Neuronal stem cell (in vitro differentiated cells): Measurements from ENCODE around the gene TFRC.
A peak's percentile ranks its signal among the peaks of the same experiment; 100 is the strongest.

Experiments
- DNase-seq: peaks from one replicate; pipeline ENCODE4 v3.0.0-alpha.2; 2013; ENCODE audit warnings: low spot score
- H2AFZ ChIP-seq: one replicate; pipeline ENCODE4 v1.6.1; 2013; ENCODE audit warnings: mild to moderate bottlenecking, low read length, inconsistent platforms
- H2AK5ac ChIP-seq: 2 replicates; pipeline ENCODE4 v1.6.1; 2013; ENCODE audit warnings: low read depth, mild to moderate bottlenecking, inconsistent platforms, low read length, moderate library complexity, mixed read lengths
- H2BK120ac ChIP-seq: 2 replicates; pipeline ENCODE4 v1.6.1; 2013; ENCODE audit warnings: low read depth, mild to moderate bottlenecking, inconsistent platforms, low read length, moderate library complexity, mixed read lengths
- H2BK12ac ChIP-seq: one replicate; pipeline ENCODE4 v1.6.1; 2013; ENCODE audit warnings: low read length, inconsistent platforms
- H2BK15ac ChIP-seq: 2 replicates; pipeline ENCODE4 v1.6.1; 2013; ENCODE audit warnings: mild to moderate bottlenecking, low read length, inconsistent platforms, mixed read lengths
- H2BK5ac ChIP-seq: one replicate; pipeline ENCODE4 v1.6.1; 2013; ENCODE audit warnings: inconsistent platforms, mild to moderate bottlenecking, low read length, moderate library complexity
- H3K14ac ChIP-seq: one replicate; pipeline ENCODE4 v1.6.1; 2013; ENCODE audit warnings: low read length, inconsistent platforms
- H3K18ac ChIP-seq: 2 replicates; pipeline ENCODE4 v1.6.1; 2013; ENCODE audit warnings: low read length, inconsistent platforms
- H3K23ac ChIP-seq: 2 replicates; pipeline ENCODE4 v1.6.1; 2013; ENCODE audit warnings: low read depth, mild to moderate bottlenecking, mixed read lengths, low read length, inconsistent platforms; ENCODE audit not compliant: poor library complexity
- H3K27ac ChIP-seq: replicated peaks from 3 replicates; pipeline ENCODE4 v1.5.1; 2013; ENCODE audit warnings: low read length, inconsistent platforms
- H3K27me3 ChIP-seq, 3 experiments: 2 replicates each; pipeline ENCODE4 v1.6.1; 2013; ENCODE audit warnings: low read length in 3 of 3, mild to moderate bottlenecking in 2 of 3, inconsistent platforms in 1 of 3, low read depth in 1 of 3, mixed read lengths in 1 of 3, moderate library complexity in 1 of 3; ENCODE audit not compliant: control insufficient read depth in 3 of 3, insufficient read depth in 3 of 3
- H3K36me3 ChIP-seq, 2 donors: replicated peaks in 1 of 2; 2 replicates each; pipeline ENCODE4 v1.6.1; 2013; ENCODE audit warnings: low read length in 2 of 2; ENCODE audit not compliant: control insufficient read depth in 2 of 2, insufficient read depth in 2 of 2
- H3K4ac ChIP-seq: 2 replicates; pipeline ENCODE4 v1.6.1; 2013; ENCODE audit warnings: inconsistent platforms, mild to moderate bottlenecking, low read length, moderate library complexity
- H3K4me1 ChIP-seq, 2 donors: 1 replicate in 1 of 2; 2 replicates in 1 of 2; pipeline ENCODE4 v1.6.1; 2013; ENCODE audit warnings: low read length in 2 of 2, low read depth in 1 of 2; ENCODE audit not compliant: control insufficient read depth in 2 of 2, insufficient read depth in 1 of 2
- H3K4me2 ChIP-seq: one replicate; pipeline ENCODE4 v1.6.1; 2013; ENCODE audit warnings: mild to moderate bottlenecking, low read length, inconsistent platforms; ENCODE audit not compliant: insufficient read depth, poor library complexity, severe bottlenecking
- H3K4me3 ChIP-seq, 2 donors: 2 replicates each; pipeline ENCODE4 v1.5.1; 2013; ENCODE audit warnings: low read length in 2 of 2, mild to moderate bottlenecking in 2 of 2, inconsistent platforms in 1 of 2, moderate library complexity in 1 of 2
- H3K79me1 ChIP-seq: one replicate; pipeline ENCODE4 v1.6.1; 2013; ENCODE audit warnings: low read depth, mild to moderate bottlenecking, inconsistent platforms, low read length, moderate library complexity
- H3K9ac ChIP-seq: one replicate; pipeline ENCODE4 v1.6.1; 2013; ENCODE audit warnings: mild to moderate bottlenecking, low read depth, low read length, inconsistent platforms; ENCODE audit not compliant: poor library complexity
- H3K9me3 ChIP-seq, 2 donors: replicated peaks in 1 of 2; 2 replicates each; pipeline versions ENCODE3 to v1.6.1; 2013; ENCODE audit warnings: low read length in 2 of 2, mild to moderate bottlenecking in 2 of 2, inconsistent platforms in 1 of 2, low read depth in 1 of 2, mixed read lengths in 1 of 2, moderate library complexity in 1 of 2; ENCODE audit not compliant: control insufficient read depth in 2 of 2, insufficient read depth in 1 of 2
- H4K8ac ChIP-seq: one replicate; pipeline ENCODE4 v1.6.1; 2013; ENCODE audit warnings: low read depth, mild to moderate bottlenecking, inconsistent platforms, low read length, moderate library complexity
- H4K91ac ChIP-seq: one replicate; pipeline ENCODE4 v1.6.1; 2013; ENCODE audit warnings: low read length, low read depth, mild to moderate bottlenecking, inconsistent platforms; ENCODE audit not compliant: poor library complexity
- WGBS, 2 donors: extraction: QIAGEN DNeasy Blood & Tissue Kit; methylation state at CpG; one replicate each; pipeline ENCODE4 v1.1.7; 2013; ENCODE audit warnings: missing lambda C conversion rate in 2 of 2, mixed read lengths in 1 of 2; ENCODE audit not compliant: insufficient read length in 2 of 2, insufficient replicate concordance in 1 of 2; ENCODE audit errors: extremely low coverage in 2 of 2; 5-methylcytosine and 5-hydroxymethylcytosine counted together

TFRC gene

GRCh38 chr3:196096382-196096953 is 14.6 kb upstream of the TFRC start:
- no peak overlapping the region for H3K9ac ChIP-seq
- no CpG with 5 or more reads among the region's 11 CpGs for WGBS, 2 donors
- no peak overlapping the region for H2BK120ac ChIP-seq
- H3K4me3 ChIP-seq = no peak overlapping the region
- H4K8ac ChIP-seq = no peak overlapping the region
- H3K27ac ChIP-seq = no peak overlapping the region
- no peak overlapping the region for H3K4ac ChIP-seq
- H3K36me3 ChIP-seq = no peaks in the 10 kb centered on the region
- H3K23ac ChIP-seq = no peak overlapping the region
- DNase-seq = no peak
- no peak overlapping the region for H4K91ac ChIP-seq
- no peak overlapping the region for H3K4me2 ChIP-seq
- H2BK12ac ChIP-seq = no peak overlapping the region
- no peaks in the 10 kb centered on the region for H3K9me3 ChIP-seq
- H3K79me1 ChIP-seq = no peaks in the 10 kb centered on the region
- no peak overlapping the region for H2BK5ac ChIP-seq
- no peak overlapping the region for H2BK15ac ChIP-seq
- H2AFZ ChIP-seq = peak overlapping the region; percentile 29
- no peaks in the 10 kb centered on the region for H3K4me1 ChIP-seq
- no peak overlapping the region for H2AK5ac ChIP-seq
- H3K27me3 ChIP-seq = peaks cover 0 to 20% (median 0%) of the 10 kb centered on the region in 3 experiments
- H3K18ac ChIP-seq = peak overlapping the region; percentile 31
- H3K14ac ChIP-seq = no peak overlapping the region

- no peak overlapping the region for H3K4me3 ChIP-seq
- no peak overlapping the region for H3K27ac ChIP-seq
- H3K36me3 ChIP-seq = no peaks in the 10 kb centered on the region
- H2AK5ac ChIP-seq = no peak overlapping the region
- no peak overlapping the region for H2BK5ac ChIP-seq
- peaks cover 0 to 26% (median 0%) of the 10 kb centered on the region in 3 experiments for H3K27me3 ChIP-seq
- H4K91ac ChIP-seq = no peak overlapping the region
- H3K4me1 ChIP-seq = no peaks in the 10 kb centered on the region
- no peak for DNase-seq
- no peak overlapping the region for H3K23ac ChIP-seq
- no peak overlapping the region for H3K18ac ChIP-seq
- WGBS, 2 donors = no CpG with 5 or more reads among the region's 7 CpGs
- H2BK12ac ChIP-seq = no peak overlapping the region
- H3K9me3 ChIP-seq = no peaks in the 10 kb centered on the region
- H3K79me1 ChIP-seq = no peaks in the 10 kb centered on the region
- no peak overlapping the region for H3K9ac ChIP-seq
- no peak overlapping the region for H3K4me2 ChIP-seq
- H3K4ac ChIP-seq = no peak overlapping the region
- H2BK120ac ChIP-seq = no peak overlapping the region
- no peak overlapping the region for H2AFZ ChIP-seq
- no peak overlapping the region for H3K14ac ChIP-seq
- no peak overlapping the region for H4K8ac ChIP-seq
- H2BK15ac ChIP-seq = no peak overlapping the region
These were observed 11.6 kb upstream of the TFRC start for GRCh38 chr3:196093317-196094111.

GRCh38 chr3:196087906-196088305 is 6.0 kb upstream of the TFRC start:
- no peak overlapping the region for H4K8ac ChIP-seq
- no peaks in the 10 kb centered on the region for H3K9me3 ChIP-seq
- no peak overlapping the region for H3K14ac ChIP-seq
- H2AFZ ChIP-seq = no peak overlapping the region
- H4K91ac ChIP-seq = no peak overlapping the region
- H3K9ac ChIP-seq = no peak overlapping the region
- H3K36me3 ChIP-seq = no peaks in the 10 kb centered on the region
- peaks cover 0 to 7% (median 0%) of the 10 kb centered on the region in 3 experiments for H3K27me3 ChIP-seq
- DNase-seq = no peak
- H2AK5ac ChIP-seq = no peak overlapping the region
- H3K23ac ChIP-seq = no peak overlapping the region
- no peak overlapping the region for H3K4me3 ChIP-seq
- no peak overlapping the region for H2BK120ac ChIP-seq
- no peak overlapping the region for H3K27ac ChIP-seq
- no peak overlapping the region for H3K18ac ChIP-seq
- no peak overlapping the region for H2BK12ac ChIP-seq
- no CpG with 5 or more reads among the region's 5 CpGs for WGBS, 2 donors
- H3K4me2 ChIP-seq = no peak overlapping the region
- H2BK5ac ChIP-seq = no peak overlapping the region
- H3K4ac ChIP-seq = no peak overlapping the region
- no peak overlapping the region for H2BK15ac ChIP-seq
- H3K79me1 ChIP-seq = no peaks in the 10 kb centered on the region
- no peaks in the 10 kb centered on the region for H3K4me1 ChIP-seq

- Histone ChIP-seq H3K4me2 (no peak overlapping the region), H3K27me3 (no peaks in the 10 kb centered on the region), H4K8ac (no peak overlapping the region), H2BK12ac (no peak overlapping the region), H3K36me3 (no peaks in the 10 kb centered on the region), H2AFZ (peak overlapping the region; percentile 84), H3K9me3 (no peaks in the 10 kb centered on the region), H2BK15ac (no peak overlapping the region), H3K27ac (no peak overlapping the region), H2BK120ac (no peak overlapping the region), H4K91ac (no peak overlapping the region), H2BK5ac (no peak overlapping the region), H3K23ac (no peak overlapping the region), H2AK5ac (no peak overlapping the region), H3K4me1 (peaks cover 3 to 4% of the 10 kb centered on the region in 2 donors), H3K18ac (no peak overlapping the region), H3K9ac (no peak overlapping the region), H3K4ac (no peak overlapping the region), H3K14ac (no peak overlapping the region), H3K79me1 (no peaks in the 10 kb centered on the region), H3K4me3 (peak overlapping the region in 1 of 2 donors; percentile 84)
- no CpG with 5 or more reads among the region's 6 CpGs for WGBS, 2 donors
- DNase-seq = no peak
These were observed 705 bp upstream of the TFRC start for GRCh38 chr3:196082619-196082971.
